HG02798 (cell line): ENCODE data around the gene SURF4.

Source experiments
- ATAC-seq: cut with Tn5 transposase; IDR thresholded peaks from one replicate; pipeline ENCODE4 v1.9.1; 2021; ENCODE audit warnings: mild to moderate bottlenecking; ENCODE audit not compliant: unreplicated experiment, poor library complexity

SURF4 gene

DNA sequence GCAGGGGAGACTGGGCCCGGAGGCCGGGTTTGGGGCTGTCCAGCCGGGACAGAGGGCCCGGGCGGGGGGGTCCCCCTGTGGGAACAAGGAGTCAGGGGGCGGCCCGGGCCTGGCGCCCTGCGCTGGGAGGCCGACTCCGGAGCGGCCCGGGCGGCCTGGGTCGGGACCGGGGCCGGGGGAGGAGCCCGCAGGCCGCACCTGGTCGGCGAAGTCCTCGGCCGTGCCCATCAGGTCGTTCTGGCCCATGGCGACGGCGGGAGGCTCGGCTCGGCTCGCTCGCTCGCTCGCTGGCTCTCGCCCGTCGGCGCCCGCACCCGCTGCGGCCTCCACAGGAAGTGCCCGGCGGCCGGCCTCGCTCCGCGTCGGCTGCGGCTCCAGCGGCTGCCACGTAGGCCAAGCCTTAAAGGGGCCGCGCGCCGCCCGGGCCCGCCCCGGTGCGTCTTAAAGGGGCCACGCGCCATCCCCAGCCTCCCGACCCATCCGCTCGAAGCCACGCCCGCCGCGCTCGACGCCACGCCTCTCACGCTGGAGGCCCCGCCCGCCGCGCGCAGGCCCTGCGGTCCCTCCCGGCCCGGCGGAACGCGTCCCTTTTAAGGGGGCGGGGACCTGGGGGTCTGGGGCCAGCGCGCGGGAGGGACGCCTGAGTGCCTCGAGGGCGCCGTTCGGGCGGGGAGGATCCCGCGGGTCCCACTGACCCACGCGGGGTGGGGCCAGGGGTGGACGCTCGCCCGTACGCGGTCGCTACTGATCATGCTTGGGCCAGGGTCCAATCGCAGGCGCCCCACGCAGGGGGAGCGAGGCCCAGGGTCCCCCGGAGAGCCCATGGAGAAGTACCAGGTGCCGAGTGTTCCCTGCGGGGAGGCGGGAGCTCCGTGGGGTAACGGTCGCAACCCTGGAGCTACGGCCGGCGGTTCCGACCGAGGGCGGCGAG is at the start of gene SURF4, which contains the start of gene STKLD1:
TSS of gene SURF4 (minus strand) at position 337 of the 931 bp plus-strand sequence. CDS start at position 246, 91 bp downstream.
TSS of gene STKLD1 (plus strand) at position 643 of the 931 bp plus-strand sequence. CDS start at position 751, 108 bp downstream.
- peak; percentile 95 for ATAC-seq

DNA sequence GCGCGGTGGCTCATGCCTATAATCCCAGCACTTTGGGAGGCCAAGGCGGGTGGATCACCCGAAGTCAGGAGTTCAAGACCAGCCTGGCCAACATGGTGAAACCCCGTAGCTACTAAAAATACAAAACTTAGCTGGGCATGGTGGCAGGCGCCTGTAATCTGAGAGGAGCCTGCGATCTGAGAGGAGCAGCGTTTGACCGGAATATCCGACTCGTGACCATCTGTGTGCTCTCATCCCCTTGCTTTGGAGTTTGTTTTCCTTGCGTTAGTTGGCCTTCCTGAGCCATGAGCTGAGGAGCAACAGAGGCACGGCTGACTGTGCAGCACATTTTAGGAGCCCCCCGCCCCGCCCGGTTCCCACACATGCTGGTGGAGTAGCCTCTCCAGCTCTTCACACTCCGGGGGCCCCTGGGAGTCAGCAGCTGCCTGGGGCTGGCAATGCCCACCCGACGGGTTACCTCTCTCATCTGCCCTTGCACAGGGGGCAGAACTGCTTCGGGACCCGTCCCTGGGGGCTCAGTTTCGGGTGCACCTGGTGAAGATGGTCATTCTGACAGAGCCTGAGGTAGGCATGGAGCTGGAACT is 49.3 kb upstream of the SURF4 start:
- ATAC-seq: no peak

DNA sequence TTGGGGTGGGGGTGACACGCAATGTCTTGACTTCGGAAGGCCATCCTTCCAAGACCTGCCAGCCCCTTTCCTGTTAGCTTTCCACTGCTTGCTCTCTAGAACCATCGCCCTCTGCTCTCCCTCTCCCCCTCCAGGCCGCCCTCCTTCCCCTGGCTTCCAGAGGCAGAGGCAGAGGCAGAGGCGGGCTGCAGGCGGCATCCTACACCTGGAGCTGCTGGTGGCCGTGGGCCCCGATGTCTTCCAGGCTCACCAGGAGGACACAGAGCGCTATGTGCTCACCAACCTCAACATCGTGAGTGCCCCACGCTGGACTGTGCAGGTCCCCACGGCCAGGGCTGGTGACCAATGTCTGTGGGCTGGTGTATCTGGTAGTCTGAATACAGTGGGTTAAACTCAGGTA is 48.3 kb upstream of the SURF4 start:
- ATAC-seq: no peak

DNA sequence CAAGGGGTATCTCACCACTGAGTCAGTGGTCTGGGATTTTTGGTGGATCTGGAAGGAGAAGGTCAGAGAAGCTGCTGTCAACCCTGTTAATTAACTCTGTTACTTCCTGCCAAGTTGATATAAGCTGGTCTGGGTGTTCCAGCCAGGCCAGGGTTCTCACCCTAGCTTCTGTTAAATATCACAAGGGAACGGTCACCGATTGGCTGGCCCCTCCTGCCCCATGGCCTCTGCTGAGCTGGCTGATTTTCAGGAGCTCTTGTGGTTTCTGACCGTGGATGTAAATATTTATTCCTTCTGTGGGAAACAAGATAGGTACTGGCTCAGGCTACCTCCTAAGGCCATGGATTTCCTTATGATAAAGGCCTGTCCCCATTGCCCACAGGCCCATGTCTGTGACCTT is 47.4 kb upstream of the SURF4 start:
- no peak for ATAC-seq

DNA sequence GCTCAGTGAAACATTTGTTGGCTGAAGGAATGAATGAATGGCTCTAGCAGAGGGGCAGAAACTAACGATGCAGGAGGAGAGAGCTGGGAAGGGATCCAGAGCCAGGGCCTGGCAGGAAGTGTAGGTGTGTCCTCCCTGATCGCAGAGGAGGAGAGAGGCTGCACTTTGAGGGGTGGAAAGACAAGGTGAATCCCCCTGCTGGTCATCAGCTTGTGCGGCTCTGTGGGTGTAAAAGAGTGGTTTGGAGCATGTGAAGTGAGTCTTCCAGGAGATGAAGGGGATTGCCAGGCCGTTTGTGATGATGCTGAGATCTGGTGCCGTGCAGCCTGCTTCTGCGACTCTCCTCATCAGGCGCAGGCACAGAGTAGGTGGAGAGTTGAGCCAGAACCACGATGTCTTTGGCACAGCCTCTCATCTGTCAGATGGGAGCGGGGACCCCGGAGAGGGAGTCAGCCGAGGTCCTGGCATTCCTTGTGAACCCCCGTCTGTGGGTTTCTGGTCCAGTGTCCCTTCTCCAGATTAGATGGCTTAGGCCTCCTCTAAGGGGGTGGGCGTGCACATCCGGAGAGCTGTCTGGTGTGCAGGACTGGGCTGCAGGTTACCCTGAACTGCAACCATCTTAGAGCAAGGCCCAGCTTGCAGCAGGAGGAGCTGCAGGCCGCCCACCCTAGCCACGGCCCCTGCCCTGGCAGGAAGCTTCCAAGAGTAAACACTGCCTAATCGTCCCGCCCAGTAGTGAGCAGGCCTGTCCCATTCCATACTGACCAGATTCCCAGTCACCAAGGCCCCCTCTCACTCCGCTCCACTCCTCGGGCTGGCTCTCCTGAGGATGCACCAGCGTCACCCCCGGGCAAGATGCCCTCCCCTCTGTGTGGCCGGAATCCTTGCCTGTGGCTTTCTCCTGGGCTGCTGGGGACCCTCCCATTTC is 46.0 kb upstream of the SURF4 start, which contains the start of gene ADAMTS13:
TSS of gene ADAMTS13 (plus strand) at position 753 of the 928 bp plus-strand sequence. CDS start at position 830, 77 bp downstream.
- ATAC-seq: peak; percentile 35

DNA sequence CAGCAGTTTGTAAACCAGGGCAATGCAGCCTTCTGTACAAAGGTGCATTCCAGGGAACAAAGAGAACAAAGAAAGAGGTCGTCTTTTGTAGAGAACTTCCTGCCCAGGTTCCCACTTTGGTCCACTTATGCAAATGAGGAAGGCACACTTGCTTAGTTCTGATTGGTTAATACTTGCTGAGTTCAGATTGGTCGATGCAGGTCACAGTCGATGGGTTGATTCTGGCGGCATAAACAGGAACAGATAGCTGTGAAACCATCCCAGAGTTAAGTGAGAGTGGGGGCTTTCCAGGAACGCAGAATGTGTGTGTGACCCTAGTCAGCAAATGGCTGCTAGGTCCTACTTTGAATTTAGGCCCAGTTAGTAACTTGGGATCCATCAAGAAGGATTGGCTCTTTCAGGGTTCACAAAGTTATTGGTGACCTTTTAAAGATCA is 44.5 kb upstream of the SURF4 start:
- no peak for ATAC-seq

DNA sequence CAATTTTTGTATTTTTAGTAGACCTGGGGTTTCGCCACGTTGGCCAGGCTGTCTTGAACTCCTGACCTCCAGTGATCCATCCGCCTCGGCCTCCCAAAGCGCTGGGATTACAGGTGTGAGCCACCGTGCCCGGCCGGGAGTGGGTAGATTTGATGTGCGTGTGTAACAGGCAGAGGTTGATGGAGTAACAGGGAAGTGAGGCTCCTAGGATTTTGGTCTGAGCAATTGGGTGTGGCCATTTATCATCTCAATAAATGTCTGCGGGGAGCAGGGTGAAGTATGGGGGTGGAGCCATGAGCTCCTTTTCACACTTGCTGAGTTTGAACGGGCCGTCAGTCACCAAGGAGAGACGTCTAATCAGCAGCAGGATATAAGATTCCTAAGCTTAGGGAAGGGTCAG is 43.1 kb upstream of the SURF4 start:
- no peak for ATAC-seq

DNA sequence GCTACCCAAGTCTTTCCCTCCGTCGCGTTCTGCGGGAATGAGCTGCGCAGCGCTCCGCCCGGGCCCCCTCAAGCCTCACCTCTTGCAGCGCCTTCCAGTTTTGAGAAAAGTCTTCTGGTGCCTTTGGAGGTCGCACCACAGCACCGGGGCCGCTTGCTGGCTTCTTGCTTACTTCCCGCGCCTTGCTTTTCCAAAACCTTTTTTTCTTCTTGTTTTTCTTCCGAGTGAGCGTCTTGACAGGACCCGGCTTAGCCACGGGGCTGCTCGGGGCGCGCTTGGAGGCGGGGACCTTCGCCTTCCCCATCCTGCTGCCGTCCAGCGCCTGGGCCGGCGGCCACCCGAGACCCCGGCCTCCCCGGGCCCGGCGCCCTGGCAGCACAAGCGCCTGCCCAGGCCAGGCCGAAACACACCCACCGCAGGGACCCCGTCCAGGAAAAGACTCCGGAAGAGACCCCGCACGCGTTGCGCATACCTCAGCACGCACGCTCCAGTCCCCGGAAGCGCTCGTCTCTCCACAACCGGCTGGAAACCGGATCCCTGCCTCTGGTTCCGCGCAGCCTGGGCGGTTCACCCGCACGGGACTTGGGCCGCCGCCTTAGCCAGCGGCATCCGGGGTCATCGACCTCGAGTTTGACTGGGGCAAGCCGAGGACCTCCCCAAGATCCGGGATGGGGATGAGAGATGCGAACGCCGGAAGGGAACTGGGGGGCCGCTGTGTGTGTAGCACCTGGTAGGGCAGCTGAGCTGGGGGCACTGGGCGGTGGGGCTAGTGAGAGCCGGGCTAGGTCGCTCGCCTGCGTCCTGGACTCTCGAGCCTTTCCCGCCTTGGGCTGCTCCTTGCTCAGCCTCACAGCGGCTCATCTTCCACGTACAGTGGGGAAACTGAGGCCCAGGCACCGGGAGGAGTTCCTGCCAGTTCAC is 41.9 kb upstream of the SURF4 start, which contains the start of gene REXO4:
TSS of gene REXO4 (minus strand) at position 470 of the 921 bp plus-strand sequence. CDS start at position 304, 166 bp downstream.
- peak; percentile 81 for ATAC-seq

DNA sequence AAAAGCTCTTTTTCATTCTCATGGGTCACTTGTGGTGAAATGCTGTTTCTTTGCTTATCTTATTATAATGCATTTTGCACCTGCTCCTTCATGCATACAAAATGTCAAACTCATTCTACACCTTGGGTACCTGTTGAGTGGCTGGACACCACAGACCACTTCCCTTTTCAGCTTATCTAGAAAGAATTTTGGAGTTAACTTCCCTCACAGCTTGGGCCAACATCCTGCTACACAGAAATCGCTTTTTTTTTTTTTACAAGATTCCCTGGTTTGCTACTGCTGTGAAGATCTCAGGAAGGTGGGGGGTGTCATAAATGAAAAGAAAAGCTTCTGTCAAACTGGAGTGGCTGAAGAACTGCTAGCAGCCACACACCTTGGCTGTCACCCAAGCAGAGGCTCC is 39.3 kb upstream of the SURF4 start:
- no peak for ATAC-seq

DNA sequence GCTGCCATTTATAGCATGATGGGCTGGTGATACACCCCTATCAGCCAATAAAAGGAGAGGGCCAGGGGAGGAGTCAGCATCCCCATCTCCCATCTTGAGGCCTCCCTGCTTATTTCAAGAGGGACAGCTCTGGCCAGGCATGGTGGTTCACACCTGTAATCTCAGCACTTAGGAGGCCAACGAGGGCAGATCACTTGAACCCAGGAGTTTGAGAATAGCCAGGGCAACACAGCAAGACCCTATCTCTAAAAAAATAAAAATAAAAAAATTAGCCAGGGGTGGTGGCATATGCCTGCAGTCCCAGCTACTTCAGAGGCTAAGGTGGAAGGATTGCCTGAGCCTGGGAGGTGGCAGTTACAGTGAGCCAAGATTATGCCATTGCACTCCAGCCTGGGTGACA is 32.2 kb upstream of the SURF4 start:
- no peak for ATAC-seq

DNA sequence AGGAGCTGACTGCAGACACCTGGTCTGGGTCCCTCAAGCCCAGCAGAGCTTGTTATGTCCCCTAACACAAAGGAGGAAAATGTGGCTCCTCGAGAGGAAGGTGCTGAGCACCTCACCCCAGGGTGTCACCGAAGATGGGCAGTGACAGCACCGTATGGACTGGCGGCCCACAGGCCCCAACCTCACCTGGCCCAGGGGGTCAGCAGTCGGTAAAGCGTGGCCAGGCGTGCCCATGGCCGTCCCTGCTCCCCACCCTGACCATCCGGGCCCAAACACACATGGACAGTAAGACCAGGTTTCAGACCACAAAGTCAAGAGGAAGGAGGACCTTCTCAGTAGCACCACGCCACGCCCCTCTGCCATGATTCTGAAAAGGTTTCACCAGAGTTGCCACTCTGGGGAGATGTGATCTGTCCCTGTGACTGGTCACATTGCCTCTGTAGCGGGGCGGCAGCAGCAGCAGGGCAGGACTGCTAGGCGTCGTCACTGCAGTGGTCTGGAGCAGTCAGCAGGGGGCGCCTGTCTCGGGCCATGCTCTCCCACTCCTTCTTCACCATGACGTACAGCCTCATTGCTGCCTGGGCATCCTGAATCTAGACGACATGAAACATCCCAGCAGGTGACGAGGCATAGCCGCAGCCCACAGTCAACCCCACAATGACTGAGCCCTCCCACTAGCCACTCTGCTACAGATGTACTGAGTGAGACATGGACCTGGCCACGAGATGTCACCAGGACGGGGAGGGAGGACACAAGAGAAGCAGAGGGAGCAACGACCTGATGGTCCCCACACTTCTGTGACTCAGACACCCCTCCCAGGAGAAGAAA is 30.8 kb upstream of the SURF4 start:
- no peak for ATAC-seq

DNA sequence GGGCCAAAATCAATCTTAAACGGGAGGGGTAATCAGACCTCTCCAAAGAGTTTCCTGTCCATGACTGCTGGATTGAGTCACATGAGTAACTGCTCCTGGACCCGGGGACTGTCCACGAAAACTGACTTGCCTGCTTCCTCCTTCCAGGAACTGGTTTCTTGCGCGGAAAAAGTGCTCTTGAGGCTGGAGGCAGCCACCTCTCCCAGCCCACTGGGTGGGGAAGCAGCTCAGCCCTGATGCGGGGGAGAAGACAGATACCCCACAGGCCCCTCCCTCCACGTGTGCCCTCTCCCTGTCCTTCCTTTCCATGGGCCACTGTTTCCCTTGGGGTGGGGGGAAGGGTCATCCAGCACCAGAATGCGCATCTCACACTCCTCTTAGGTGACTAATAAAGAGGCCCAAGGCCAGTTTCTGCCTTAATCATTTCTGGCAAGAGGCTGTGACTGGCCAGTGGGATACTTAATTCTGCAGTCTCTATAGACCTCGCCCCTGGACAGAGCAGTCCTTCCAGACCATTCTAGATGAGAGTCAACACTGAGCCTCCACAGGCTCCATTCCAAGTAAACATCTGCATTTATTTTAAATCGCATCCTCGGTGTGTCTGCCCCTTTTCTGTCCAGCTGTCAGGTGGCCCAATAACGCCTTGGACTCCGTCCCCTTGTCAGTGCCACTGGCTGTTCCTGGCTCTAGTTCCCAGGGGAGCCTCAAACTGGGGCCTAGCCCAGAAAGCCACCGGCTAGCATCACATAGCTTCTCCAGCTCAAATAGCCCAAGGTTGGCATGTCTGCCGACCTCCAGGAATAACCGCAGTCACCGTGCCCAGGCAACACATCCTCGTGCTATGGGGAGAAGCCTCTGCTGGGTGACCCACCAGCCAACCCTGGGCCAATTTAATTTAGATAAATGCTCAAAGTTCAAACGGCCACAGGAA is 29.9 kb upstream of the SURF4 start:
- no peak for ATAC-seq

DNA sequence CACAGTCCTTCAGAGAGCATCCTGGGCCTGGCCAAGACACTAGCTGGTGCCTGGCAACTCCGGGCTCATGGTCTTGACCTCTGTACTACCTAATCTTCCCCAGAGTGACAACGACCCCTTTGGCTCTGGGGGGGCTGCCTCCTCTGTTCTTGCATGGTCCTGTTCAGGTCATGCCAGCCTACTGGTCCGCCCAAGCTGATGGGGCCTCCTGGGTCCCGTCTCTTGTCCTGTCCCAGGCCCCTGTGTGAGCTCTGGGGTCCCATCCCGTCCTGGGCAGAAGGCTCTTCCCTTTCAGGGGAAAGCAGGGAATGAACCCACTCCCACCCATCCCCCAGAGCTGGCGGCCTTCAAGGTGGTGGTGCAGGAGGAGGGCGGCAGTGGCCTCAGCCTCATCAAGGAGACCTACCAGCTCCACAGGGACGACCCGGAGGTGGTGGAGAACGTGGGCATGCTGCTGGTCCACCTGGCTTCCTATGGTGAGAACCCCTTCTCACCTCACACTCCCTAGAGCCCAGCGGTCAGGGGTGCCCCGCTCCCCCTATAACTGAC is 28.7 kb upstream of the SURF4 start:
- ATAC-seq: no peak

DNA sequence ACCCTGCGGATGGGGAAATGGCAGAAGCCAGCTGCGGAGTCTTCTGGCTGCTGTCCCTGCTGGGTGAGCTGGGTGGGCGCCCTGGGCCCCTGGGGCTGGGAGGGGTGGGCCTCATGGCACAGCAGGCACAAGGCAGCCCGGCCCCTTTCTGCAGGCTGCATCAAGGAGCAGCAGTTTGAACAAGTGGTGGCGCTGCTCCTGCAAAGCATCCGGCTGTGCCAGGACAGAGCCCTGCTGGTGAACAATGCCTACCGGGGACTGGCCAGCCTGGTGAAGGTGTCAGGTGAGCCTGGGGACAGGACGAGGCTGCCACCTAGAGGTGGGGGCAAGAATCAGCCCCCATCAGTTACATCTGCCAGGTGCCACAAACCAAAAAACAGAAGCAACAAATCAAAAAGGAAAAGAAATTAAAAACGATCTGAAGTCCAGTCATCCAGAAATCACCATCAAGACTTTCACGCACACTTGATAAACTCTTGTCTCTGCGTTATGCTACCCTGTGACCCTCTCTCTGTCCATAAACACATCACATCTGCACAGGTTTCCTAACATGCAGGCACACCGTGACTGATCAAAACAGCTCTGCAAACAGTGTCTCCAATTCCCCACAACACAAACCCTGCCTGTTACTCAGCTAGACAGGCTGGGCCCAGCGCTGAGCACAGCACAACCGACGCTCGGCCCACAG is 28.1 kb upstream of the SURF4 start:
- no peak for ATAC-seq

DNA sequence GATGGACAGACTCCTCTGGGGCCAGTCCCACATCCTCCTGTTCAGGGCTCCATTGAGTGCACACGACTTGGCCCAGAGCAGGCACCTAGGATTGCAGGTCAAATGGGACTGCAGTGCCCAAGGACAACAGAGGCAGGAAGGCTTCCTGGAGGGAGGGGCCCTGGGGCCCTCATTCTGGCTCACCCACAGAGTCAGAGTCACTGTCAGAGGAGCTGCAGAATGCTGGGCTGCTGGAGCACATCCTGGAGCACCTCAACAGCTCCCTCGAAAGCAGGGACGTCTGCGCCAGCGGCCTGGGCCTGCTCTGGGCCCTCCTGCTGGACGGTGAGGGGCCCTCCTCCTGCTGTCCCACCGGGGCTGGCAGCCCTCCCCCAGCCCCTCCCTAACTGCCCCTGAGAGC is 26.8 kb upstream of the SURF4 start:
- no peak for ATAC-seq

DNA sequence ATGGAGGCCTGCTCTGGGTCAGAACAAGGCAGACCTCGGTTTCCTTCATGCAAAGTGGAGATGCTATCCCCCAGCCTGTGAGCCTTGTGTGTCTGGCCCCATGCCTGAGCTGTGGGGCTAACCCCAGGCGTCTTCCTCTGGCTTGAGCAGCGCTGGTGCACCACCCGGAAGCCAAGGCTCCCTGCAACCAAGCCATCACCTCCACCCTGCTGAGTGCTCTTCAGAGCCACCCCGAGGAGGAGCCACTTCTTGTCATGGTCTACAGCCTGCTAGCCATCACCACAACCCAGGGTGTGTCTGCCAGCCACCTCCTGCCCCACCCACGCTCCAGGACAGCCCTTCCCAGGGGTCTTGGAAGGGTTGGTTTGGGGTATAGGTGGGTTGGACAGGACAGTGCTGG is 25.7 kb upstream of the SURF4 start:
- ATAC-seq: no peak
